HG03280 (cell line): ENCODE data around the gene RSBN1L.

ENCODE experiments used
- ATAC-seq: cut with Tn5 transposase; IDR thresholded peaks from one replicate; pipeline ENCODE4 v1.9.1; 2021; ENCODE audit warnings: mild to moderate bottlenecking, moderate library complexity; ENCODE audit not compliant: unreplicated experiment

RSBN1L gene

DNA sequence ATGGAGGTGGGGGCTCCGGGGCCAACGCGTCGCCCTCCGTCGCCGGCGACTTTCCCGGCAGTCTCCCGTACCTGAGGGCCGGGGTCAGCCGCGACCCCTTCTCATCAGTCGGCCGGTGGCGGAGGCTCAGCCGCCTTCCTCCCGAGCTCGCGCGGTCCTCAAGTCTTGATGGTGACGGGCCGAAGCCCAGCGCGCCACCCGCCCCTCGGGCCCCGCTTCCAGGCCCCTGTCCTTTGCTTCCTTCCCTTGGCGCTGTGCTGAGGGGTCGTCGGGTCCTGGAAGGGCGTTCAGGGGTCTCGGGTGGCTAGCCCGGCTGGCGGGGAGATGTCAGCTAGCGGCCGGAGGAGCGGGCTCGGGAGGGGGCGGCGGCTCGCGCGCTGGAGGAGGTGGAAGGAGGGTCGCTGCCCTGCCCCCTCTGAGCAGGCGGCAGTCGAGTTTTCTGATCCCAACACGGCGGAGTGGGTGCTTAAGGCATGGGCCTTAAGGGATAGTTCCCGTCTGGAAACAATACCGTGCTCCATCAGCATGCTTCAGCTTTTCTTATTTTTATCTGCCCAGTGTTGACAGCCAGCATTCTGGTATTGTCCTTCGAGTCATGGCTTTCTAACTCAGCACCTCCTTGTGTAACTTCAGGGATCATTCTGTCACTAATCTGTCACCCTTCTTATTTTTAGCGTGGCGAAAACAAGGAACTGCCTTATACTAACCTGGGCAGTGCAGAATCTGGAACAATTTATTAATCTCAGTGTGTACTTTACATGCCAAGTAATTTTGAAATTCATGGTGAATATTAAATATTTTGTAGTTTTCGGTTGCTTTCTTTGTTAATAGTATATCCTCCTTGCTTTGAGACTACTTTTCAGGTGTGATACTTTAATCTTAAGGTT, 103.1 kb downstream of the RSBN1L start:
- peak; percentile 0 for ATAC-seq

DNA sequence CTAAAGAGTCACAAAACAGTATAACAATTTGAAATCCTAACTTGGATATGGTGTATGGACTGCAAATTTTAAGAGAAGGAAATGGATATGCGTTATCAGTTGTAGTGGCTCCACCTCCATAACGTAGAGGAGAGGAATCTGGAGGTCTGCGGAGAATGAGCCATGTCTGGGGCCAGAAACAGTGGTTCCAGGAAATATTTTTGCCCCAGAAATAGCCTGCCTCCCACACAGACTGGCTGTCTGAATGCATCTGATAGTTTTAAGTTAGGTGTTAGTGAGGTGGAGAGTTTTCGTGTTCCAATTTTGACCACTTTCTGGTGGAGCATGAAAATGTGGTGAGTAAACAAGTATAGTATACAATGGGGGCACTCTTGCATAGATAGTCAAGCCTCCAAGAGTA, 103.9 kb downstream of the RSBN1L start:
- ATAC-seq, result no peak

DNA sequence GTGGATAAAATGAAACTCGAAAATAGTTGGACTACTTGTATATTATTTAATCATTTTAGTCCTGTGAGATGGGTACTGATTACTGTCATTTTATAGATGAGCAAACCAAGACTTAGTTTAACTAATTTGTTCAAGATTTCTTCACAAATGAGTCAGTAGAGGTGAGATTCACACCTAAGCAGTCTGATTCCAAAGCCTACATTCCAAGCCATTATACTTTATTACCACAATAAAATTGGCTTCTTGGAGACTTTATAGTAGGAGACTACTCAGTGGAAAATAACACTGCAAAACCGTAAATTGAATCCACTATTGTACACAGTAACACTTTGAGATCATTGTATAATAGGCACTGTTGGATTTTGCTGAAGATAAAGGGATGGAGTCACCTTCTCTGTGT, 104.5 kb downstream of the RSBN1L start:
- no peak for ATAC-seq

GRCh38 chr7:77802557-77803405, 106.5 kb downstream of the RSBN1L start:
- no peak for ATAC-seq

DNA sequence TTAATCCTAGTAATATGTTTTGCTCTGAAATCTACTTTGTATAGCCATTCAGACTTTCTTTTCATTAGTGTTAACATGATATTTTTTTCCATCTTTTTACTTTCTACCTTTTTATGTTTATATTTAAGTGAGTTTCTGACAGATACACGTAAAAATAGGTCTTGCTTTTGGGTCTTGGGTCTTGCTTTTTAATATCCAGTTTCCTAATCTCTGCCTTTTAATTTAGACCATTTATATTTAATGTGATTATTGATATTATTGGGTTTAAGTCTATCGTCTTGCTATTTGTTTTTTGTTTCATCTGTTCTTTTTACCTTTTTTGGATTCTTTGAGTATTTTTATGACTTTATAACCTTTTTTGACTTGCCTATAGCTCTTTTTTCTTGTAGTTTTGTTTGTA, 110.2 kb downstream of the RSBN1L start:
- no peak for ATAC-seq

DNA sequence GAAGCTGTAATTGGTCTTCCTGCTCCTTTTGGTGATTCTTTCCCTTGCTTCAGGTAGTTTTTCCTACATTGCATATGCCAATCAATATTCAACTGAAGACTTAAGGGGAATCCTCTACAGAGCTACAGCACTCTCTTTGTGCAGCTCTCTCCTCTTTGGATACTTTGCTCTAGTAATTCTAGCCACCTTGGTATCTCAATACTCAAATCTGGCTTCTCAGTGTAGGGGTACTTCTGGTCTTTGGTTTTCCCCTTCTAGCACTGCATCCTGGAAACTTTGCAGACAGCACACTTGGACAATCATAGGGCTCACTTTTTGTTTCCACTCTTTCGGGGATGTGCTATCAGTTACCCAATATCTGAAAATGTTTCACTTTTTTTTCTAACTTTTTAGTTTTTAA, 112.3 kb downstream of the RSBN1L start:
- ATAC-seq, result no peak

DNA sequence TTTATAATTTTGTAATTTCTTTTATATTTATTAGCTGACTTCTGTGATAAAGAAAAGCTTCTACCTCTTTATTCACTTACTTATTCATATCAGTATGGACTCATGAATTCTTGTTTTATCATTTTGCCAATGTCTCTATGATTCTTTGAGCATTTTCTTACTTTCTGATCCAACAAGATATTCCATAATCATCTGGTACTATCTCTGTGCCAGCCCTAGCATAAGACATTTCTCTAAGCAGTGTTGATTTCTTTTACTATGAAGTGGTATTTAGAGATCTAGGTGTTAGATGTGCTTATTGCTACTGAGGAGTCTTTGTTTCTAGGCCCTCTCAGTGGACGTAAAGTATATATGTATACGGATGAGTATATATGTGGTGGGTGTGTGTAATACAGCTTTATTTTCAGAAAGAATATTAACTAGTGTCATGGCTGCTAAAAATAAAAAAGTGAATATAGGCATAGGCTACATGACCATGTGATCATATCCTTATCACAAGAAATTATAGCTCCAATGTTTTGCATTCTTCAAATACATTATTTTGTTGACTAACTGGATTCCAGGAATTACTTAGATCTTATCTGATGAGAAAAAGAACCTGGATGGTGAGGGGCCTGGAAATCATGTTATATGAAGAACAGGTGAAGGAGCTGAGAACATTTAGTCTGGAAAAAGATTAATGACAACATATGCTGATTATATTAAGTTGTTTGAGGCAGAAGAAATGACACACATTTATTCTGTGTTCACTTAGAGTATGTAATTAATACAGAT, 115.4 kb downstream of the RSBN1L start:
- ATAC-seq, result no peak

DNA sequence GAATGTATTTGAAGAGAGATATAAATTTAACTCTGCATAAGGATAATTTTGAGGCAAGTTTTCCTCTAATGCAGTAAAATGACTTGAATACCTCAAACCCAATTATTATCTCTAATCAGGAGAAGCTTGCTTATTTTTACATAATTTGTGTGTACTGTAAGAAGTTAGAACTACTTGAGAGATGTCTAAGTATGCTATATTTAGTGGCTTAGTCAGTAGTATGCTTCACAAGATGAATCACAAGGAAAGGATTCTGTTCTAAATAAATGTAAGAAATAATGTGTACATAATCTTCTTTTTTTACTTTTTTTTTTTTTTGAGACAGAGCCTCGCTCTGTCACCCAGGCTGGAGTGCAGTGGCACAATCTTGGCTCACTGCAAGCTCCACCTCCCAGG, 116.0 kb downstream of the RSBN1L start:
- no peak for ATAC-seq

- no peak for ATAC-seq
Measured at GRCh38 chr7:77813180-77813579, 116.9 kb downstream of the RSBN1L start.

GRCh38 chr7:77819021-77819420, 122.8 kb downstream of the RSBN1L start:
- ATAC-seq, result no peak

- ATAC-seq, result no peak
Measured at GRCh38 chr7:77820967-77821366, 124.7 kb downstream of the RSBN1L start.

GRCh38 chr7:77822269-77822668, 126.0 kb downstream of the RSBN1L start:
- no peak for ATAC-seq

GRCh38 chr7:77823787-77824186, 127.5 kb downstream of the RSBN1L start:
- no peak for ATAC-seq

DNA sequence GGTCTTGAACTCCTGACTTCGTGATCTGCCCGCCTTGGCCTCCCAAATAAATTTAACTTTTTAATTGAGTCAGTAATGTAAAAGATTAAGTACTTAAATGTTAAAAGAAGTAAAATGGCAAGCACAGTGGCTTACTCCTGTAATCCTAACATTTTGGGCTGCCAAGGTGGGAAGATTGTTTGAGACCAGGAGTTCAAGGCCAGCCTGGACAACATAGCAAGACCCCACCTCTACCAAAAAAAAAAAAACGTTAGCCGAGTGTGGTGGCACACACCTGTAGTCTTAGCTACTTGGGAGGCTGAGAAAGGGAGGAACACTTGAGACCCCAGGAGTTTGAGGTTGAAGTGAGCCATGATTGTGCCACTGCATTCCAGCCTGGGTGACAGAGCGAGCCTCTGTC, 128.4 kb downstream of the RSBN1L start:
- ATAC-seq, result no peak

GRCh38 chr7:77825131-77825530, 128.9 kb downstream of the RSBN1L start:
- no peak for ATAC-seq

GRCh38 chr7:77826300-77826699, 130.0 kb downstream of the RSBN1L start:
- no peak for ATAC-seq

DNA sequence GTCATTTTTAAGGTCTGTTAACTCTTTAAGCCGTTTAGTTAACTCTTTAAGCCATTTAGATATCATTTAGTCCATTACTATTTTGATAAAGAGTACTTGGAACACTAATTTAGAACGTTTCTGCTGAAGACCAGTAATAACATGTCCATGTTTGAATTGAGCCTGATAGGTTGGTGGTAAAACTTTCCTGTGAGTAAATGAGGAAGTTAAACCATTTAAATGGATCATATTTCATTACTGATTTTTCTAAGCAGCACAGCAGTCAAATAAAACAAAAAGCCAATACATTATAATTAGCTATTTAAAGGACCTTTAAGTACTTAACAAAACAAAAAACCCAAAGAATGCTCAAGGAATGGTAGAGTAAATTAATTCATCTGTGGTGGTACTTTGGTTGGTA, 131.7 kb downstream of the RSBN1L start:
- no peak for ATAC-seq

- ATAC-seq, result no peak
Measured at GRCh38 chr7:77830649-77831355, 134.5 kb downstream of the RSBN1L start.

DNA sequence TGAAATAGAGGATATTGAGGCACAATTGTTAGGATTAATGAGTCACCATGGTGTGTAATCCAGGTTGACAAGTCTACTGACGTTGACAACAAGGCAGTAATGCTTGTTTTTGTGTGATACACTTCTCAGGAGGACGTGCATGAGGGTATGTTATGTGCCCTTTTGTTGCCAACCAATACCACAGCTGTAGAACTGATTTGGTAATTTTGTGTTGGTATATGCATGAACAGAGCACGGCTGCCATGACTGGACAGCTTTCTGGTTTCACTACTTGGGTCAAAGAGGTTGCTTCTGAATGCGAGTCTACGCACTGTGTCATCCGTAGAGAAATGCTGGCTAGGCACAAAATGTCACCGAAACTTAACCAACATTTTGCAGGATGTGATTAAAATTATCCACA, 135.2 kb downstream of the RSBN1L start:
- ATAC-seq, result no peak

DNA sequence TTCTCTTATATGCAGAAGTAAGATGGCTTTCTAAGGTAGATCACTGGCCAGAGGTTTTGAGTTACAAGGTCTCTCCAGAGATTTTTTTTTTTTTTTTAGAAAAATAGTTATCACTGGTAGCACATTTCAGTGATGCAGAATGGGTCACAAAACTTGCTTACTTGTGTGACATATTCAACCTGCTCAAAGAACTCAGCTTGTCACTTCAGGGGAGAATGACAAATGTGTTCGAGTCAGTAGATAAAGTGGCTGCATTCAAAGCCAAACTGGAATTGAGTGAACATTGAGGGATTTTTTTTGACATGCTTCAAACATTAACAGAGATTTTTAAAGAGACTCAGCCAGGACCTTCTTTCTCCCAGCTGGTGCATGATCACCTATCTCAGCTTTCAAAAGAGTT, 135.7 kb downstream of the RSBN1L start:
- ATAC-seq, result no peak
